Gastrocnemius medialis (tissue), 4 donors: ENCODE measurements around the gene SUPT20HL2.

Source experiments
- CTCF ChIP-seq, 5 experiments: fragments of 450-650 bp in 3 of 5; fragments of 200-600 bp in 2 of 5; sonication (generic) in 2 of 5; IDR thresholded peaks in 4 of 5; conservative IDR thresholded peaks in 1 of 5; 1 replicate in 4 of 5; 2 replicates in 1 of 5; pipeline ENCODE4 v1.5.1; 2016 to 2019; ENCODE audit warnings: antibody characterized with exemption in 5 of 5, mild to moderate bottlenecking in 3 of 5, moderate library complexity in 3 of 5
- POLR2A ChIP-seq, 2 donors: fragments of 450-650 bp; IDR thresholded peaks; one replicate each; pipeline ENCODE4 v1.6.1; 2017; ENCODE audit warnings: antibody characterized with exemption in 2 of 2, mild to moderate bottlenecking in 2 of 2, moderate library complexity in 2 of 2

- TF ChIP-seq CTCF (IDR thresholded peaks at IDR 0.05 in 4 of 5, conservative IDR thresholded peaks at IDR 0.05 in 1 of 5): no peak
- TF ChIP-seq POLR2A (IDR thresholded peaks at IDR 0.05): no peak
These were observed 12.8 kb downstream of the SUPT20HL2 start for GRCh38 chrX:24301060-24301459.
